WTC11 (cell line): ENCODE results near the gene SMARCD3. TPM values are rescaled to one million over a fixed set of nuclear protein-coding genes. Genes with fewer than 3 reads are reported as not detected.

Source experiments
- ATAC-seq: fragments of 200-7000 bp; cut with Tn5 transposase; 2 replicates; pipeline ENCODE4 v1.10.0; 2021; ENCODE audit warnings: mild to moderate bottlenecking, moderate library complexity
- CTCF ChIA-PET: fragments of 300-600 bp; sonication (Branson Sonifier 250); formaldehyde crosslinking; loops from one replicate; lab custom pipeline; 2021; ENCODE audit warnings: antibody characterized with exemption; lab: Charles Lee
- POLR2A ChIA-PET: fragments of 350-600 bp; sonication (Branson Sonifier 250); formaldehyde crosslinking; loops from one replicate; lab custom pipeline; 2021; ENCODE audit warnings: antibody characterized with exemption; lab: Charles Lee
- DNase-seq: peaks from one replicate; pipeline ENCODE4 v3.0.0; 2021; ENCODE audit warnings: low spot score
- H3K27ac Mint-ChIP-seq: 2 replicates; pipeline ENCODE4 v1.8.0; 2021; ENCODE audit warnings: mixed read lengths
- H3K27me3 Mint-ChIP-seq: 2 replicates; pipeline ENCODE4 v1.8.0; 2021; ENCODE audit warnings: low read depth, mild to moderate bottlenecking, moderate library complexity, mixed read lengths
- H3K36me3 Mint-ChIP-seq: 2 replicates; pipeline ENCODE4 v1.8.0; 2021; ENCODE audit warnings: mixed read lengths
- H3K4me1 Mint-ChIP-seq: 2 replicates; pipeline ENCODE4 v1.8.0; 2022; ENCODE audit warnings: mixed read lengths
- H3K4me3 Mint-ChIP-seq: 2 replicates; pipeline ENCODE4 v1.8.0; 2021; ENCODE audit warnings: mild to moderate bottlenecking, moderate library complexity, mixed read lengths
- H3K9me3 Mint-ChIP-seq: 2 replicates; pipeline ENCODE4 v1.8.0; 2021; ENCODE audit warnings: mixed read lengths
- ATF2 ChIP-seq: sonication (generic); formaldehyde crosslinking; IDR thresholded peaks from 2 replicates; pipeline ENCODE4 v1.8.1; 2022; ENCODE audit warnings: low read depth, missing genetic modification reagents, borderline replicate concordance
- ATF3 ChIP-seq: sonication (generic); formaldehyde crosslinking; conservative IDR thresholded peaks from 2 replicates; pipeline ENCODE4 v1.8.1; 2022; ENCODE audit warnings: mild to moderate bottlenecking, missing genetic modification reagents
- CDX4 ChIP-seq: fragments of 250-450 bp; sonication (Bioruptor Pico); IDR thresholded peaks from 2 replicates; pipeline ENCODE4 v1.9.0; 2021; ENCODE audit warnings: moderate library complexity, mild to moderate bottlenecking, inconsistent platforms, borderline replicate concordance
- EMX1 ChIP-seq: fragments of 250-450 bp; sonication (Bioruptor Pico); IDR thresholded peaks from 2 replicates; pipeline ENCODE4 v1.8.0; 2021; ENCODE audit warnings: mild to moderate bottlenecking
- FOXP1 ChIP-seq: sonication (generic); formaldehyde crosslinking; IDR thresholded peaks from 2 replicates; pipeline ENCODE4 v1.8.0; 2022; ENCODE audit warnings: missing genetic modification reagents, mild to moderate bottlenecking, moderate library complexity, borderline replicate concordance
- FOXP4 ChIP-seq: sonication (generic); formaldehyde crosslinking; IDR thresholded peaks from 2 replicates; pipeline ENCODE4 v1.8.0; 2022; ENCODE audit warnings: mild to moderate bottlenecking, missing genetic modification reagents
- HMGA2 ChIP-seq: fragments of 250-450 bp; sonication (Bioruptor Pico); IDR thresholded peaks from 2 replicates; pipeline ENCODE4 v1.4.0; 2021; ENCODE audit warnings: mild to moderate bottlenecking, moderate library complexity
- HMGXB4 ChIP-seq: sonication (generic); formaldehyde crosslinking; IDR thresholded peaks from 2 replicates; pipeline ENCODE4 v1.8.1; 2023; ENCODE audit warnings: mild to moderate bottlenecking, moderate library complexity, missing genetic modification reagents
- NFE2L1 ChIP-seq: sonication (generic); formaldehyde crosslinking; IDR thresholded peaks from 2 replicates; pipeline ENCODE4 v1.8.1; 2023; ENCODE audit warnings: missing genetic modification reagents
- NR1H2 ChIP-seq: sonication (generic); formaldehyde crosslinking; IDR thresholded peaks from 2 replicates; pipeline ENCODE4 v1.9.0; 2021; ENCODE audit warnings: mild to moderate bottlenecking, moderate library complexity, missing genetic modification reagents
- OVOL2 ChIP-seq: fragments of 250-450 bp; sonication (Bioruptor Pico); IDR thresholded peaks from 2 replicates; pipeline ENCODE4 v1.9.0; 2021; ENCODE audit warnings: mild to moderate bottlenecking, borderline replicate concordance
- RORB ChIP-seq: fragments of 250-450 bp; sonication (Bioruptor Pico); IDR thresholded peaks from 2 replicates; pipeline ENCODE4 v1.9.0; 2021; ENCODE audit warnings: mild to moderate bottlenecking
- SMAD4 ChIP-seq: sonication (generic); formaldehyde crosslinking; IDR thresholded peaks from 2 replicates; pipeline ENCODE4 v1.8.0; 2022; ENCODE audit warnings: mild to moderate bottlenecking, missing genetic modification reagents
- TCF7 ChIP-seq: sonication (generic); formaldehyde crosslinking; IDR thresholded peaks from 2 replicates; pipeline ENCODE4 v1.8.0; 2022; ENCODE audit warnings: mild to moderate bottlenecking, low read depth, missing genetic modification reagents, moderate library complexity
- ZNF121 ChIP-seq: sonication (generic); formaldehyde crosslinking; IDR thresholded peaks from 2 replicates; pipeline ENCODE4 v1.8.0; 2023; ENCODE audit warnings: missing genetic modification reagents
- ZNF219 ChIP-seq: sonication (generic); formaldehyde crosslinking; IDR thresholded peaks from 2 replicates; pipeline ENCODE4 v1.8.0; 2023; ENCODE audit warnings: missing genetic modification reagents, mild to moderate bottlenecking, borderline replicate concordance
- ZNF263 ChIP-seq: sonication (generic); formaldehyde crosslinking; IDR thresholded peaks from 2 replicates; pipeline ENCODE4 v1.8.1; 2022; ENCODE audit warnings: low read depth, mild to moderate bottlenecking, moderate library complexity, missing genetic modification reagents
- ZNF317 ChIP-seq: sonication (generic); formaldehyde crosslinking; IDR thresholded peaks from 2 replicates; pipeline ENCODE4 v1.8.1; 2023; ENCODE audit warnings: low read depth, mild to moderate bottlenecking, moderate library complexity, missing genetic modification reagents, borderline replicate concordance
- ZNF416 ChIP-seq: fragments of 250-450 bp; sonication (Bioruptor Pico); IDR thresholded peaks from 2 replicates; pipeline ENCODE4 v1.9.0; 2021; ENCODE audit warnings: mild to moderate bottlenecking, inconsistent platforms
- ZNF425 ChIP-seq: fragments of 250-450 bp; sonication (Bioruptor Pico); conservative IDR thresholded peaks from 2 replicates; pipeline ENCODE4 v1.9.0; 2021; ENCODE audit warnings: mild to moderate bottlenecking
- total RNA-seq: library from RNA; stranded (reverse); gene quantifications from 3 replicates; pipeline ENCODE4 v1.2.3, GENCODE V29; 2021

SMARCD3 gene
- total RNA-seq, 1 experiment from 2014 or later, result 5.9 TPM

- no peak overlapping the region for H3K27ac Mint-ChIP-seq
- DNase-seq (no peak), ATAC-seq (no peak)
- H3K9me3 Mint-ChIP-seq, result no peaks in the 10 kb centered on the region
- H3K36me3 Mint-ChIP-seq, result no peaks in the 10 kb centered on the region
- H3K4me1 Mint-ChIP-seq, result no peaks in the 10 kb centered on the region
- POLR2A ChIA-PET, result no interaction called here
- CTCF ChIA-PET, result interaction anchor here (1.1 kb wide), 1 partner anchor 24 kb away, joined by 3 read pairs; no protein-coding TSS in a partner anchor
- H3K27me3 Mint-ChIP-seq, result peaks cover 3% of the 10 kb centered on the region
- TF ChIP-seq OVOL2 (CRISPR knock-in tag), result no peak
- TF ChIP-seq CDX4 (CRISPR knock-in tag), result no peak
- TF ChIP-seq ZNF219, result no peak
- no peak for TF ChIP-seq ZNF317 (CRISPR knock-in tag)
- TF ChIP-seq ATF3 (CRISPR knock-in tag), result no peak
- no peak for TF ChIP-seq FOXP1
- no peak for TF ChIP-seq ZNF121 (CRISPR knock-in tag)
- TF ChIP-seq FOXP4, result no peak
- no peak for TF ChIP-seq ATF2
- no peak for TF ChIP-seq EMX1 (CRISPR knock-in tag)
- no peak for TF ChIP-seq SMAD4
- no peak for TF ChIP-seq ZNF263 (CRISPR knock-in tag)
- TF ChIP-seq HMGXB4 (CRISPR knock-in tag), result no peak
- TF ChIP-seq NR1H2 (CRISPR knock-in tag), result no peak
- TF ChIP-seq RORB (CRISPR knock-in tag), result no peak
- TF ChIP-seq TCF7 (CRISPR knock-in tag), result no peak
- TF ChIP-seq ZNF425, result no peak
- TF ChIP-seq ZNF416, result no peak
- no peak for TF ChIP-seq NFE2L1 (CRISPR knock-in tag)
- no peak for TF ChIP-seq HMGA2 (CRISPR knock-in tag)
- no peak overlapping the region for H3K4me3 Mint-ChIP-seq
Measured at GRCh38 chr7:151269511-151269910, 21.0 kb upstream of the SMARCD3 start.
